ENCODE data around the gene CASP6. TPM values are rescaled to one million over a fixed set of nuclear protein-coding genes. Genes with fewer than 3 reads are reported as not detected.

The CASP6 gene
- total and polyA plus RNA-seq, 2 of the 8 experiments (the other 6 are each of a cell fraction or from before 2014, with no cell fraction given) = 29.5 to 35.1 TPM

GRCh38 chr4:109699553-109700225 lies 3.6 kb downstream of the CASP6 start (continued):
- TF ChIP-seq TEAD4 (IDR thresholded peaks at IDR 0.05; ENCODE audit: low read depth, low read length) = no peak
- no peak for TF ChIP-seq USF2 (IDR thresholded peaks at IDR 0.05; ENCODE audit: low read length)
- no peak for TF ChIP-seq YY1 (IDR thresholded peaks at IDR 0.05; ENCODE audit: low read depth, low read length)
- TF ChIP-seq TBP (IDR thresholded peaks at IDR 0.05; ENCODE audit: low read depth, low read length) = no peak
- TF ChIP-seq SRF (IDR thresholded peaks at IDR 0.05; ENCODE audit: low read depth, low read length) = no peak
- TF ChIP-seq, protein P1, sequence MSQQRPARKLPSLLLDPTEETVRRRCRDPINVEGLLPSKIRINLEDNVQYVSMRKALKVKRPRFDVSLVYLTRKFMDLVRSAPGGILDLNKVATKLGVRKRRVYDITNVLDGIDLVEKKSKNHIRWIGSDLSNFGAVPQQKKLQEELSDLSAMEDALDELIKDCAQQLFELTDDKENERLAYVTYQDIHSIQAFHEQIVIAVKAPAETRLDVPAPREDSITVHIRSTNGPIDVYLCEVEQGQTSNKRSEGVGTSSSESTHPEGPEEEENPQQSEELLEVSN (IDR thresholded peaks at IDR 0.05) = no peak
